ENCODE results near the gene C12orf60. TPM values are rescaled to one million over a fixed set of nuclear protein-coding genes. Genes with fewer than 3 reads are reported as not detected.

The C12orf60 gene
- total and polyA plus RNA-seq, 8 donors = 0.81 to 3.7 (median 2.7) TPM

DNA sequence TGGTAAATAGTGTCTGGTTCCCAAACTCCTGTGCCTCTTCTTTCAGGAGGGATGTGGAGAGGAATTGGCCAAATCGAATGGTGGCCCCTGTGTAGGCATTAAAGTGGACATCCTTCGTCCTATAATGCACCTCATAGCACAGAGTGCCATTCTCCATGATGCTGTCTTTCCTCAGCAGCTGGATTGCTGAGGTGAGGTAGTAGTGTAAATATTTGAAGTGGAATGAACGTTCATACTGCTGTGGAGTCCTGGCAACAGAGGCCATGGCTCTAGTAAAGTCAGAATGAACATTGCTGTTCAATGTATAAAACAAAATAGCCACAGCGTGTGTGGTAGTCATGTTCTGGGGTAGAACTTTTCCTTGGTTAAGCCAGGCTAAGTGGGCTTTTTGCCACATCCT, 37.1 kb downstream of the C12orf60 start:
- no peaks in the 10 kb centered on the region for H3K36me3 ChIP-seq
- H3K9me3 ChIP-seq = no peaks in the 10 kb centered on the region
- no peak overlapping the region for H3K4me3 ChIP-seq
- H3K27me3 ChIP-seq = no peaks in the 10 kb centered on the region
- H3K27ac ChIP-seq = peak overlapping the region in 1 of 2 donors; percentile 26
- ATAC-seq = peak; percentile 24
- DNase-seq = no peak
- intact Hi-C loops (cut with DNase I) = loop anchor here in 1 of 2 donors (10.0 kb wide), 1 partner anchor 154 kb away; no protein-coding TSS in a partner anchor
- TF ChIP-seq CTCF (IDR thresholded peaks at IDR 0.05) = no peak
- H3K4me1 ChIP-seq = peaks cover 1 to 14% of the 10 kb centered on the region in 2 donors

DNA sequence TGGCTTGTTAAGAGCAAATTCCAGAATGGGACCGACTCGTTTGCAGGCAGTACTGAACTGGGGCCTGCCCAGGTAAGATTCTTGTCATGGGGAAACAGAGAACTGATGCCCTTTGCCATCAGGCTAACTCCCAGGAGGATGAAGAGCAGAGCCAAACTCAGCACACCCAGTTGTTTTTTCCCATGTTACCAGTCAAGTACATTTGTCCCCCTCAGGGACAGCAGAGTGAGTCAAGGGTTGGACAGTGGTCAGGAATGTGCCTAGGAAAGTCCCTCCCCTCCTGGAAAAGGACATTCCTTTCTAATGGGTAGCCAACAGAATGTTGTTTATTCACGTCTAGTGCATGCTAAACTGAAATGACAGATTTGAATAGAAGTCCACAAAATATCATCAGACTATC, 38.3 kb downstream of the C12orf60 start:
- DNase-seq (no peak), ATAC-seq (peak; percentile 66)
- Histone ChIP-seq H3K4me3 (no peak overlapping the region), H3K36me3 (no peaks in the 10 kb centered on the region), H3K27ac (peak overlapping the region; percentile 26 to 37), H3K4me1 (peaks cover 11 to 15% of the 10 kb centered on the region in 2 donors), H3K9me3 (no peaks in the 10 kb centered on the region), H3K27me3 (no peaks in the 10 kb centered on the region)
- intact Hi-C loops (cut with DNase I) = loop anchor here in 1 of 2 donors (10.0 kb wide), 1 partner anchor 153 kb away; no protein-coding TSS in a partner anchor
- no peak for TF ChIP-seq CTCF (IDR thresholded peaks at IDR 0.05)

DNA sequence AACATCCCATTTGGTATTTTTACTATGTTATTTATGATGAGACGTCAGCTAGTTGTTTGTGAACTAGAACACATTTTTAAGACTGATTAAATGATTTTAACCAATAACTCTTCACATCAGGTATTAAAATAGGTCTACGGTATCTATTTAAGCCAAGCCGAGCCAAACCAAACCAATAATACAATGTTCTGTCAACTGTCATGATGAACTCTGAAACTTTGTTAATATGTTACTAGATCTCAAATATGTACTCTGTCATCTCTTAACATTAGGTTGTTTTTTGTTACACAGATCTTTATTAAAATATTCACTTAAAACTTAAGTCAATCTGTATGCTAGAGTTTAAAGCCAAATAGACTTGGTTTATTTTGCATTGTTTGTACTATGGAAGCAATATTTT, 38.8 kb downstream of the C12orf60 start:
- peaks cover 17 to 21% of the 10 kb centered on the region in 2 donors for H3K4me1 ChIP-seq
- no peak for DNase-seq
- ATAC-seq = no peak
- H3K27ac ChIP-seq = peak overlapping the region; percentile 26 to 37
- H3K4me3 ChIP-seq = no peak overlapping the region
- H3K27me3 ChIP-seq = no peaks in the 10 kb centered on the region
- intact Hi-C loops (cut with DNase I) = loop anchor here in 1 of 2 donors (10.0 kb wide), 1 partner anchor 152 kb away; no protein-coding TSS in a partner anchor
- H3K9me3 ChIP-seq = no peaks in the 10 kb centered on the region
- no peak for TF ChIP-seq CTCF (IDR thresholded peaks at IDR 0.05)
- no peaks in the 10 kb centered on the region for H3K36me3 ChIP-seq

DNA sequence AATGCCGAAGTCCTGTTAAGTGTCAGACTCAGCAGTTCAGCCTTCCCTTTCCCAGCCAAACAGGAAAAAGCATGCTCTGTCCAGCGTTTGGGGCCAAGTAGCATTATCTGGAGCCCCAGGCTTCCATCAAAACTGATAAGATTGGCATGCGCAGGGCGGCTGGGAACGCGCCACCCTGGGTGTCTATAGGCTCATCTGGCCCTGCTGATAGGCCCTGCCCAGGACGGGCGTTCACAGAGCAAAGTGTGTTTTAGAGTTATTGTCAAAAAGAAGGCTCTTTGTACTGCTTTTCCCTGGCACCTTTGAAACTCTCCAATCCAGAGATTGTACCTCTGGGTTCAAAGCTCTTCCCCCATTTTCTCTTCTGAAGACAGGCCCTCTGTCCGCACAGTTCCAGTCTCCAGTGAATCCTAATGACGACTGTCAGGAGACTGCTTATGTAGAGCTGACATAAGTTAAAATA, 40.0 kb downstream of the C12orf60 start, which contains the start of gene ART4:
Gene ART4 (minus strand): TSS at position 102 of the 463 bp plus-strand sequence. CDS start 413 bp downstream, outside the sequence.
- no peak for ATAC-seq
- Histone ChIP-seq H3K4me3 (no peak within 1 kb of the TSS), H3K27me3 (no peaks in the 10 kb centered on the region), H3K9me3 (no peaks in the 10 kb centered on the region), H3K4me1 (peaks cover 17 to 21% of the 10 kb centered on the region in 2 donors), H3K36me3 (no peaks in the 10 kb centered on the region), H3K27ac (peak within 1 kb of the TSS; percentile 26 to 37)
- intact Hi-C loops (cut with DNase I) = loop anchor here in 1 of 2 donors (10.0 kb wide), 1 partner anchor 151 kb away; no protein-coding TSS in a partner anchor
- TF ChIP-seq CTCF (IDR thresholded peaks at IDR 0.05) = no peak
- DNase-seq = no peak

GRCh38 chr12:14844401-14844800, 40.9 kb downstream of the C12orf60 start:
- no peaks in the 10 kb centered on the region for H3K27me3 ChIP-seq
- DNase-seq = no peak
- no peak for ATAC-seq
- no peaks in the 10 kb centered on the region for H3K36me3 ChIP-seq
- H3K9me3 ChIP-seq = no peaks in the 10 kb centered on the region
- no peak overlapping the region for H3K4me3 ChIP-seq
- no peak for TF ChIP-seq CTCF (IDR thresholded peaks at IDR 0.05)
- intact Hi-C loops (cut with DNase I) = loop anchor here in 1 of 2 donors (10.0 kb wide), 1 partner anchor 150 kb away; no protein-coding TSS in a partner anchor
- H3K4me1 ChIP-seq = peaks cover 17 to 21% of the 10 kb centered on the region in 2 donors
- no peak overlapping the region for H3K27ac ChIP-seq
